GM06990 (cell line): ENCODE measurements around the gene BAZ1B.
"Not testable (repeated sequence)": the region's sequence is repeated elsewhere in the genome, so short reads cannot be mapped to it uniquely, and the experiment has no call there.

ENCODE experiments used
- DNase-seq: peaks from one replicate; pipeline ENCODE4 v3.0.0-alpha.2; 2011; ENCODE audit not compliant: insufficient read length; ENCODE audit errors: extremely low read depth
- H3K27me3 ChIP-seq: replicated peaks from 2 replicates; pipeline ENCODE4 v1.6.0; 2011; ENCODE audit warnings: low read length; ENCODE audit not compliant: control insufficient read depth, insufficient read depth
- H3K36me3 ChIP-seq: 2 replicates; pipeline ENCODE4 v1.5.1; 2011; ENCODE audit warnings: low read length; ENCODE audit not compliant: control insufficient read depth, insufficient read depth
- H3K4me3 ChIP-seq: replicated peaks from 2 replicates; pipeline ENCODE4 v1.5.1; 2011; ENCODE audit warnings: low read depth, mild to moderate bottlenecking, control low read depth, low read length
- TF ChIP-seq, protein P1 (sequence below): IDR thresholded peaks from 2 replicates; pipeline ENCODE4 v1.5.1; 2011; ENCODE audit warnings: low read length, control low read depth, mild to moderate bottlenecking, inconsistent platforms; ENCODE audit not compliant: insufficient read depth, poor library complexity, severe bottlenecking

BAZ1B gene

DNA sequence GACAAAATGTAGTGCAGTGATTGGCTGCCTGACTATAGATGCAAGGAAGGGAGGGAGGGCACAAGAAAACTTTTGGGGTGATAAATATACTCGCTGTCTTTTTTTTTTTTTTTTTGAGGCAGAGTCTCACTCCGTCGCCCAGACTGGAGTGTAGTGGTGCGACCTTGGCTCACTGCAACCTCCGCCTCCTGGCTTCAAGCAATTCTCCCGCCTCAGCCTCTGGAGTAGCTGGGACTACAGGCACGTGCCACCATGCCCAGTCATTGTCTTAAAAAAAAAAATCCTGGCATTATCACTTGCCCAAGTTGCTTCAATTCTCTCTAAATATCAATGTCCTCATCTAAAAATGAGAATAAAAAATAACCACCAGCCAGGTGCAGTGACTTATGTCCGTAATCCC lies 96.1 kb downstream of the BAZ1B start:
- DNase-seq: no peak
- TF ChIP-seq, protein P1, sequence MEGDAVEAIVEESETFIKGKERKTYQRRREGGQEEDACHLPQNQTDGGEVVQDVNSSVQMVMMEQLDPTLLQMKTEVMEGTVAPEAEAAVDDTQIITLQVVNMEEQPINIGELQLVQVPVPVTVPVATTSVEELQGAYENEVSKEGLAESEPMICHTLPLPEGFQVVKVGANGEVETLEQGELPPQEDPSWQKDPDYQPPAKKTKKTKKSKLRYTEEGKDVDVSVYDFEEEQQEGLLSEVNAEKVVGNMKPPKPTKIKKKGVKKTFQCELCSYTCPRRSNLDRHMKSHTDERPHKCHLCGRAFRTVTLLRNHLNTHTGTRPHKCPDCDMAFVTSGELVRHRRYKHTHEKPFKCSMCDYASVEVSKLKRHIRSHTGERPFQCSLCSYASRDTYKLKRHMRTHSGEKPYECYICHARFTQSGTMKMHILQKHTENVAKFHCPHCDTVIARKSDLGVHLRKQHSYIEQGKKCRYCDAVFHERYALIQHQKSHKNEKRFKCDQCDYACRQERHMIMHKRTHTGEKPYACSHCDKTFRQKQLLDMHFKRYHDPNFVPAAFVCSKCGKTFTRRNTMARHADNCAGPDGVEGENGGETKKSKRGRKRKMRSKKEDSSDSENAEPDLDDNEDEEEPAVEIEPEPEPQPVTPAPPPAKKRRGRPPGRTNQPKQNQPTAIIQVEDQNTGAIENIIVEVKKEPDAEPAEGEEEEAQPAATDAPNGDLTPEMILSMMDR: no peak
- no peaks in the 10 kb centered on the region for H3K36me3 ChIP-seq
- no peaks in the 10 kb centered on the region for H3K27me3 ChIP-seq
- H3K4me3 ChIP-seq: no peak overlapping the region

DNA sequence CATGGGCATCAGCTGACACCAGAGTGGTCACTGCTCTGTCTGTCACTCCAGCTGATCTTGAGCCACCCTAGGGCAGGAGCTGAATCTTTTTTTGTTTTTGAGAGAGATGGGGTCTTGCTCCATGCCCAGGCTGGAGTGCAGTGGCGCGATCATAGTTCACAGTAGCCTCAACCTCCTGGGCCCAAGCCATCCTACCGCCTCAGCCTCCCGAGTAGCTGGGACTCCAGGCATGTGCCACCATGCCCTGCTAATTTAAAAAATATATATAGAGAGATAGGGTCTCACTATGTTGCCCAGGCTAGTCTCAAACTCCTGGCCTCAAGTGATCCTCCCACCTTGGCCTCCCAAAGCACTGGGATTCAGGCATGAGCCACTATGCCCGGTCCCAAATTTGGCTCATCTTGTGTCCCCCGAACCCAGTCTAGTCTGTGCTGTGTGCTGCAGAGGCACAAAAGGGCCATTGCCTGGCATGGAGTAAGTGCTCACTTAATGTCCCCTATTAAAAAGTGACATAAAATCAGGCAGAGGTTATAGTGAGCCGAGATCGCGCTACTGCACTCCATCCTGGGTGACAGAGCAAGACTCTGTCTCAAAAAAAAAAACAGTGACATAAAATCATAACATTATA lies 96.6 kb downstream of the BAZ1B start:
- TF ChIP-seq, protein P1: no peak
- no peak overlapping the region for H3K4me3 ChIP-seq
- H3K36me3 ChIP-seq: no peaks in the 10 kb centered on the region
- no peaks in the 10 kb centered on the region for H3K27me3 ChIP-seq
- no peak for DNase-seq

DNA sequence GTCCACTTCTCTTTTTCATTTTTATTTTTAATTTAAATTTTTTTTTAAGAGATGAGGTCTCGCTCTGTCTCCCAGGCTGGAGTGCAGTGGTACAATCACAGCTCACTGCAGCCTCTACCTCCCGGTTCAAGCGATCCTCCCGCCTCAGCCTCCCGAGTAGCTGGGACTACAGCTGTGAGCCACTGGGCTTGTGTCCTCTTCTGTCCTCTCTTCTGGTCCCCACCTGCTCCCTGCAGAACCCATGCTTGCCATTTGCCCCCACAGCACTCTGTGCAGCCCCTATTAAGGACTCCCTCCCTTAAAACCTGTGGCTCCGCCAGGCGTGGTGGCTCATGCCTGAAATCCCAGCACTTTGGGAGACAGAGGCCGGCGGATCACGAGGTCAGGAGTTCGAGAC lies 97.6 kb downstream of the BAZ1B start:
- TF ChIP-seq, protein P1: no peak
- H3K36me3 ChIP-seq: no peaks in the 10 kb centered on the region
- H3K4me3 ChIP-seq: no peak overlapping the region; the same call in 1 of the 2 replicates
- H3K27me3 ChIP-seq: no peaks in the 10 kb centered on the region
- no peak for DNase-seq

DNA sequence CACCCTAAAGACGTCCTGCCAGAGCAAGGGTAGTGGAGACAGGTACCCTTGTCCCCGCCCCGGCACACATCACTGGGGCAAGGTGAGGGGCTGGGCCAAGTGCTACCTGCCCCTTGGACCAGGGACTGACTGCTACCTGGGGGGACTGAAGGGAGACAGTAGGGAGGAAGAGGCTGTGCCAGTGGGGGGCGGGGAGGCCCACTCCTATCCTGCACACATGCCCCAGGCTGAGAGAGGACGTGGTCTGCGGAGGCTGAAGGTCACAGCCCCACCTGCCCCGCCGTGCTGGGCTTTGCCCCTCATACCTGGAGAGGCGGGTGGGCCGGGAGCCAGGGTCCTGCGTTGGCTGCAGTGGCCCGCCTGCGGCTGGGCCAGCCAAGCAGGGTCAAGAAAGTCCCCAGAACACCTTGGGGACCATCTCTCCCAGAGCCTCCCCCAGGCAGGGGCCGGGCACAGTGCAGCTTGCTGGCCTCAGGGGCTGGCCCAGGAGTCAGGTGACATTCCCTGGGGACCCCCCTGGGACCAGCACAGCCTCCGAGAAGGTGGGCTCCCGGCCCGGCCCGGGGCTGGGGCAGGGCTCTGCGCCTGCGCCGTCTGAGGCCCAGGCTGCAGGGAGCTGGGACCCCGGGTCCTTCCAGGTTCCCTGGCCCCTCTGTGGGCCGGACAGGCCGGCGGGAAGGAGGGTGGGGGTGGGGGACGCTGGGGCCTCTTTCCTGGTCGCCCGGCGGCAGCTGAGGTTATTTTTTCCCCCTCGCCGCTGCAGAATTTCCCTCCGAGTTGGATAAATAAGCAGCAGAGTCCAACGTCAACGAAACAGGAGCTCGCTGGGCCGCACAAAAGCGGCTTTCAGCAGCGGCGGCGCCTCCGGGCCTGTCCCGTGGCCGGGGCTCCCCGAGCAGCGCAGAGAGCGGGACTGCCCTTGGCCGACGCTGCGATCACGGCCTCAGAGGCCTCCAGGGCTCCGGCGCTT lies 98.3 kb downstream of the BAZ1B start:
- H3K4me3 ChIP-seq: peak overlapping the region; percentile 20
- no peaks in the 10 kb centered on the region for H3K36me3 ChIP-seq
- TF ChIP-seq, protein P1: no peak

DNA sequence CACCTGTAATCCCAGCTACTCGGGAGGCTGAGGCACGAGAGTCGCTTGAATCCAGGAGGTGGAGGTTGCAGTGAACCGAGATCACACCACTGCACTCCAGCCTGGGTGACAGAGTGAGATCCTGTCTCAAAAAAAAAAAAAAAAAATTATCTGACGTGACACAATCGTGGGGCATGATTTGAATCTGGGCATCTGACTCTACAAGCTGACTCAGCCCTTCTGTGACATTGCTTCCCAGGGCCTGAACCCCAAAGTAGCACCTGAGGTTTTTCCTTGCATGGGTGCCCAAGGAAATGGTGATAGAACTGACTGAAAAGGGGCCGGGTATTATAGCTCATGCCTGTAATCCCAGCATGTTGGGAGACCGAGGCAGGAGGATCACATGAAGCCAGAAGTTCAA lies 101.5 kb downstream of the BAZ1B start:
- DNase-seq, H3K4me3 ChIP-seq, H3K27me3 ChIP-seq, H3K36me3 ChIP-seq: not testable (repeated sequence)

More for the DNA sequence above, 98.3 kb downstream of the BAZ1B start:
- DNase-seq: no peak
- no peaks in the 10 kb centered on the region for H3K27me3 ChIP-seq

DNA sequence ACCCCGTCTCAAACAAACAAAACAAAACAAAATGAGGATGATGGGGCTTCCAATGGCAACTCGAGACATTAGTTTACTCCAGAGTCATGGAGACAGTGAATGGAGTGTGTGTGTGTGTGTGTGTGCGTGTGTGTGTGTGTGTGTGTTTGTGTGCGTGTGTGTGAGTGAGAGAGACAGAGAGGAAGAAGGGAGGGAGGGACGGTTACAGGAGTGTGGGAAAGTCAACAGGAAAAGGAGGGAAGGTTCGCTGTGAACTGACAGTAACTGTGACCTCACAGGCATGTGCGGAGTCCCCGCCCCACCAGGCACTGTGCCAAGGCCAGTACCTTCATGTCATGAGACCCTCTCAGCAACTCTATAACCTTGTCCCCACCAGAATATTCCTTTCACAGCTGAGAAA lies 102.1 kb downstream of the BAZ1B start:
- DNase-seq, H3K4me3 ChIP-seq, H3K27me3 ChIP-seq, H3K36me3 ChIP-seq: not testable (repeated sequence)
